ENCODE results near the gene UST.
"Not testable (repeated sequence)": the region's sequence is repeated elsewhere in the genome, so short reads cannot be mapped to it uniquely, and the experiment has no call there.

UST gene

DNA sequence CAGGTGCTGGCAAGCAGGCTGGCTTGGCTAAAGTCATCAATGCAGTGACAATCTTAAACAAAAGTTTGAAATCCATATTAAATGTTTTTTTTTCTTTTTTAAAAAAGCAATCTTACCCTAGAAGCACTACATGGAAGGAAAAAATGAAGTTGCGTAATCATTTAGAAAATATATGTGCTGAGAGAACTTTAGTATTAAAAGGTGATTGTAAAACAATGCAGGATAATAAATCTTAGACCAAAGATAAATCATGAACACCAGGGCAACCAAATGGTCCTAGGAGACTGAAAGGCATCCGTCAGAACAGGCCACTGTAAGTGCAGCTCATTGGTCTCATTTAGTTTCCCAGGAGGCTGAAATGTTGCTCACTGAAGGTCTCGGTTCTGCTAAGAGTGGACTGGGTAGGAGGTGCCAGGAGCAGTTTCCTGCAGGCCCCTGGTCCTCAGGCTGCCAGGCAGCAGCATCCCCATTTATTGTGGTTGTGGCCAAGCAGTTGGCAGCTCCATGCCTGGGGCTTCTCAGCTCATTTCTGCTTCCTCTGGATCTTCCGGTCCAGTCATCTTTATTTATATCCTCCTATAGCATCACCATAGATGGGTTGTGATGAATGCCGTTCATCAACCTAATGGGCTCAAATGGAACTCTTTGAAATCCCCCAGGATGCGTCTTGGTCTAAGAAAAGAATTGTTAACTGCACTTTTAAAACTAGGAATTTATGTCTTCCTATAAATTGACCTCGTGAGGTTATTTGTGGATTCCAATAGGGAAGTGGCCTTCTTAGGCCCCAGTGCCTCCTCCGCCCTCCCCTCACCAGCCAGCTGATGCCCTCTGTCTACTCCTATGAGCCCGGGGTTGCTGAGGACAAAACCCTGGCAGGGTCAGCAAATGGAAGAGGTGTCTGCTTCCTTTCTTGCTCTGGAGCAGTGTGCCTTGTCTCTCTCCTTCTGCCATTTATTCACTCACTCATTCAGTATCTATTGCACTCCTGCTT, 269.0 kb downstream of the UST start:
- DNase-seq = no peak

DNA sequence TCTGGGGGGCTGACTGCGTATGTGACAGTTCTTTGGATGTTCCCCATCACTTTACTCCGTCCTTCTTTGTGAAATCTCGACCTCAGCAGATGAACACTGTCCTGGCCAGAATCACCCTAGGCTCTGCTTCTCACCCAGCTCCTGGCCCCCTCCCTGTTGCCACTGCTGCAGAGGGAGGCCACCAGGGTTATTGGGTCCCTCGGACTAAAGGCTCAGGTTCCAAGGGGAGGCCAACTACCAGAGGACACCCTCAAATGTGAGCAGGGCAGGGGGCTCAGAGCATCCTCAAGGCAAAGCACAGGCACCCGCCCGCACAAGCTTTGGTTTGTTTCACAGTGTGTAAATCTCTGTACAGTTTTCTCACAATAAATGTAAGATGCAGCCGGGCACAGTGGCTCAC, 269.9 kb downstream of the UST start:
- no peak for DNase-seq

DNA sequence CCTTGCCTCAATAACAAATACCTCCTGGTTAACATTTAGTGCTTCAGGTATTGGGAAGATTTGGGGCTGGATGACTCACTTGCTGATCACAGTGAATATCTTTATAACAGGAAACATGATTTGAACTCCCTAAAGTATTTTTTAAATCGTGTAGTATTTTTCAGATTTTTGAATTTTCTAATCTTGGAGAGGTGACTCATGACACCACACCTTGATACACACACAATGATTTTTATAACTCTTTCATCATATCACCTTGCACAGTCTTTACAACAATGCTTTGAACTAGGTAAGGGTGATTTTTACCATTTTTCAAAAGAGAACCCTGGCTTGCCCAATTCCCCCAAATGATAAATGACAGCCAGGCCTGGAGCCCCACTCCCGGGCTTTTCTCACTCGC, 273.5 kb downstream of the UST start:
- DNase-seq = no peak

DNA sequence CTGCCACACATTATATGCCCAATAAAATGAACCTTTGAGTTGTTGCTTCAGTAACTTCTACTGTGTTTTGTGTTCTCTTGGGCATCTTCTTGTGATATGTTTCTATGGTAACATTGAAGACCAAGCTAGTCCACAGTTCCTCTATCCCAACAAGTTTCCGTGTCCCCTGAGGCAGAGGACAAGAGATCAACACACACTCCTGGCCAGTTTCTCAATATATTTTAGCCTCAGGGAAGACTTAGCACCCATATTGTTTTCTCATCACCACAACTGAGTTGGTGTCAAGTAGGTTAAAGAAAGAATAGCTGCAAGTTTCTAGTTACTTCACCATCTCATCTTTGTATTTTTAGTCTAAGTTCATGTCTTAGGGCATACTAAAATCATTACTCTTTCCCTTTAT, 277.5 kb downstream of the UST start:
- DNase-seq = no peak

DNA sequence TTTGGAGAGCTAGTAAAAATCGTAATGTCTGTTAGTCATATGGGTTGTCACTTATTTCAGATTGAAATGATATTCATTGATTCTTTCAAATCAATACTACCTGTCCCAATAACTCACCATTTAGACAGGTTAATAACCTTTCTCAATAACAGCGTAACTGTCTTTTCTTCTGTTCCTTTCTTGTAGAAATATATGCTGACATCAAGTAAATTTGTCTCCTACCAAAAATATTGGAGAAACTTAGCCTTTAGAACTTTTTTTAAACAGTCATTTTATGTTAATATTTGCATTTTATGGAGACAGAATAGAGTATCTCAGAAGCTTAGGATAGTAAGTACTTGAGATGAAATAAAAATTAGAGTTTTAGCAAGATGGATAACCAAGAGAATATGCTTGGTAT, 278.2 kb downstream of the UST start:
- no peak for DNase-seq

DNA sequence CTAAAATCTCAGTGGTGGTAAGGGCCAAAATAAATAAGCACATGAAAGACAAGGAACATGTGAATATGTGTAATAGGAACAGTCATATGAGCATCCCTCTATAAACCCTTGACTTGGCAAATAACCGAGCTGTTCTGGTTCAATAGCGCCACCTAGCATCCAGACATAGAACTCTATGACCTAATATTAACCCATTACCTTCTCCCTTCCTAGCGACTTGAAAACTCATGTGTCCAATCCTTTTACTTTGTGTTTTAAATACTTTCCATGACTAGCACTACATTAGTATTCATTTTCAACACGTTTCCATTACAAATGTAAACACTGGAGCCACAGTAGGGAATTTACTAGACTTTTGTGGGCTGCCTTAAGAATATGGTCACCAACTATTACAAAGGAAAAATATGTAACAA, 279.7 kb downstream of the UST start:
- DNase-seq = peak; percentile 77

DNA sequence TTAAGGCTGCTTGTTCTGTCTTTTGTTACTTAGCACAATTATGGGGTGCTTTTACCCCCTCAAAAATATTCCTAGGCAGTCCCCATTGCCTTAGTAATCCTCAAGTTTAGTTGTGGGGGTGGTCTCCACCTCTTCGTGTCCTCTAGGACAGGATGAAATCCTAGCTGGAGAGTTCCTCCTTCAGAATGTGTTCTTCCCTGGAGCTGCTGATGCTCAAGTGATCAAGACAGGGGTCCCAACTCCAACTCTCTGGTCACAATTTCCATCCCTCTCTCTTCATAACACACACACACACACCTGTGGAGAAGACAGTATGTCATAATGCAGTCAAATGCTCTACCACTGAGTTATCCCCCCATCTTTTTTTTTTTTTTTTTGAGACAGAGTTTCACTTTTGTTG, 280.7 kb downstream of the UST start:
- DNase-seq = no peak

DNA sequence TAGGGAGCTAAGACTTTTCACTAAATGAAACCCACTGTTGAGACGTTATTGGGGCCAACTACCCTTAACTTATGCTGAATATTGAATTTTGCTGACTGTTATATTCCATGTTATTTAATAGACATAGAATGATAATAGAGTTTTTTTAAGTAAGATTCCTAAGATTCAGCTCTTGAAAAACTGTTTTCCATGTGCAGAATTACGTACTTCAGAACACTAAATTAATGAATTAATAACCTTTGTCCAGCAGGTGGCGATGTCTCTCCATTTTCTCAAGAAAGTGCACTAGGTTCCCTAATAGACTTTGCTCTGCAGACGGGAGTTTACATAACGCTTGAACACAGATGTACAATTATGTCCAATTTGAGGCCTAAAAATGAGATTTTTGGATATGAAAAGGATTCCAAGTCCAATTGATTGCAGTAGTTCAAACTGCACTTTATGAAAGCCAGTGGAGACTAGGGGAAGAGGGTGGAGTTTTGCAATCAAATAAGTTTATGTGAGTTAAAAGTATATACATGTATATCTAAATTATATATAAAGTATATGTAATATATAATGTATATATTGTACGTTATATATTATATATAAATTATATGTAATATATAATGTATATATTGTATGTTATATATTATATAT, 282.1 kb downstream of the UST start:
- DNase-seq = peak; percentile 88

DNA sequence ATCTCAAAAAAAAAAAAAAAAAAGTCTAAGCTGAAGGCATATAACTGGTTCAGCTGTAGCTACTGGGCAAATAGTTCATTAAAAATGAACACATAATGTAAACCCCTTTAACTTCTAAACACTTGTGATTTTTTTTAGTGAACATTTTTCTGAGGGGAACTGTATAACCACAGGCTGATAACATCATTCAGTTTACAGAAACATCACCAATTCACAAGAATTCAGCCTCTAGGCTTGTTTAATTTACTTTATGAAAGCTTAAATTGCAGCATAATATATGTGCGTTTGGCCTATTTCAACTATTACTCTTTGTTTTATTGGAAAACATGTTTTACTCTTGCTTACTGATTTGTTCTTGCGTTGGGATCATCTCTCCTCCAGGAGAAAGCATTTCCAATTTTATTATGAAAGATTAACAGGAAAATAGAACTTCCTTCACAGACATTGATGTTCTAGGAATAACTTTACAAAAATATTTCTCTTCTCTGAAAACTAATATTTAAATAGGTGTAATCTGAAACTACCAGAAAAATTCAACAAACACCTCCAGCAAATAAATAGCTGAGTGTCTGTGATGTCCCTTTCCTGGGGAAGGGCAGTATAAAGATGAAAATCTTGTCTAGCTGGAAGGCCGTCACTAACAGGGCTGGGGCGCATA, 284.5 kb downstream of the UST start:
- no peak for DNase-seq

DNA sequence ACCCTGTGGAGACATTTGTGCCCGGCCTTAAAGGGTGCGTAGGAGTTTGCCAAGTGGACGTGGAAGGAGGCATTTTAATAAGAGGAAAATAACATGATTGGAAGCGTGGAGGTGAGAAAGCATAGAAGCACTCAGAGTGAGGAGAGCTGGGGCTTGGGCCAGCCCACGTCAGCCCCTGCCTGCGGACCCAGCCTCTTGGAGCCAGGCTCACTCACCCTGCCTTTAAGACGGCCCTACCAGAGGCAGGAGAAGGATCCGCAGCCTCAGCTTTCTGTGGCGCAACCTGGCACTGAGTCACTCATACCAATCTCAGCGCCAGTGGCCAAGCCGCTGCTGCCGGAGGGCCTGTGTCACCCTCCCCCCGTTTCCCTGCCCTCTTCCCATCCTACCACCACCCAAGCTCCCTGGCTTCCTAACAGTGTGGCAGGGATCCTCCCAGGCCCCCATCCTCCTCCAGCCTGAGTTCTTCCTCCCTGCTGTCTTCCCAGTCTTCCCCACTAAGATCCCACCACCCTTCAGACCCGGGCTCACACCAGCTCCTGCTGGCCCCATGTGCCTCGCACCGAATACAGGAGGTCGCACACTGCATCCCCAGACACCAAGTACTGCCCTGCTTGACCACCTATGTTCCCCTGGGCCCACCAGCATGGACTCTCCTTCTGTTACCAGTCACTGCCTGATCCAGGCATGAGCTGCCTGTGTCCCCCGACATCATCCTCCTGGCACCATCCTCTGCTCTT, 285.2 kb downstream of the UST start:
- no peak for DNase-seq

DNA sequence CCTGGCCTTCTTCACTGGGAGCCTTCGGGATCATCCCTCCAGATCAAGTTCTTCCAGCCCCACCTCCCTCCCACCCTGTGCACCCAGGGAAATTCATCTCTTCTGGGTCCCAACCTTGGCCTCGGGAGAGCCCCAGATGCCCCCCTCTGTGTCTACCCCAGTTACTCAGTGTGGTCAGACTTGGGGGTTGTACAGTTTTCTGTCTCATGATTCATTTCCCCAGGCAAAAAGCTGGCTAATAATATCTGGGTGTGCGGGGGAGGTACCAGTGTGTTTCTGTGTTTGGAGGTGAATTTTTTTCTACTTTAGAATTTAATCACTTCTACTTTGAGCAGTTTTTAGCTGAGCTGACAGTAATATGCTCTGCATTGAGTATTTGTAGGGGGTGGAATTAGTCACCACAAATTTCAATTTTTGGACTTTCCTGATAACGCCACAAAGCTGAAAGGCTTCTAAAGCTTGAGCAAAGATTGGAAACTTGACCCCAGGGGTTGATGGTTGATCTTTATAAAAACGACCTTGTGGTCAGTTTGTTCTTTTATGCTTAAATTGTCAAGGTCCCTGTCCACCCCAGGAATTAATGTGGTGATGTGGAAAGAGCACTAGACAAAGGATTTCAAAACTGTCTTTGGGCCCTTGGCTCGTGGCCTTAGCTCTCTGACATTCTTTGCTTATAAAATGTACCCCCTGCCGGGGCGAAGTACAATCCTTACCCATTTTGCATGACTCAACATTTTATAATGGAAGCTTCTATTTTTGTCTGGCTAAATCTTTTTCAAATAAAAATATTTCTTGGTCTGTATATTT, 286.0 kb downstream of the UST start:
- DNase-seq = no peak

DNA sequence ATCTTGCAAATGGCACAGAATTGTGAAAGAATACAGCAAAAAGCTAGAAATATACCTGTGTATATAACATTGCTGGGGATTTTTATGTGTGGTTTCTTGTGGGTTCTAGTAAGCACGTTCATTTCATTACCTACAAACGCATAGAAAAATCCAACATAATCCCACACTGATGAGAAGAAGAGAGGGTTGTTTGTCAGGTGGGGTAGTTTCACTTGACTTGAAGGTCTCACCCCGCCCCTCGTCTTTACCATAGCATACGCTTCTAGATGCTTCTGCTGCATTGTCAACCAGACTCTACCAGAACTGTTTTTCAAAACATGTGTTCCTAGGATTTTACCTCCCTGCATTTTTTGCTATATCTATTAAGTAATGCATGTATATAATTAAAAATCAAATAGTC, 286.6 kb downstream of the UST start:
- no peak for DNase-seq

DNA sequence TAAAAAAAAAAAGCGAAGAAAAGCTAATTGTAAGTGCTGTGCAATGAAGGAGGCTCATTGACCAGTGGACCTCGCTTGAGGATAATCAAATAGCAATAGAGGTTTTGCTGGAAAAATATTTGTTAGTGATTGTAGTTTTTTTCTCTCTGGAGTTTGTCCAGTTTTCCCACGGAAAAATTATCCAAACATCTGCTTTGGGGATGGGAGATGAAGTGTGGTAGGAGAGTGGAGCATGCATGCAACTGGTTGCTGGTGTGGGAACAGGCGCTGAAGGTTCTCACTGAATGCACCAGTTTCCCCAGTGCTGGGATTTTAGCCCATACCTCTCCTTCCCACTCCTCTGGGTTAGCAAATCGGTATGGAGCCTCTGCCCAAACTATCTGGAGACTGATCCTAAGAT, 288.9 kb downstream of the UST start:
- DNase-seq = no peak

DNA sequence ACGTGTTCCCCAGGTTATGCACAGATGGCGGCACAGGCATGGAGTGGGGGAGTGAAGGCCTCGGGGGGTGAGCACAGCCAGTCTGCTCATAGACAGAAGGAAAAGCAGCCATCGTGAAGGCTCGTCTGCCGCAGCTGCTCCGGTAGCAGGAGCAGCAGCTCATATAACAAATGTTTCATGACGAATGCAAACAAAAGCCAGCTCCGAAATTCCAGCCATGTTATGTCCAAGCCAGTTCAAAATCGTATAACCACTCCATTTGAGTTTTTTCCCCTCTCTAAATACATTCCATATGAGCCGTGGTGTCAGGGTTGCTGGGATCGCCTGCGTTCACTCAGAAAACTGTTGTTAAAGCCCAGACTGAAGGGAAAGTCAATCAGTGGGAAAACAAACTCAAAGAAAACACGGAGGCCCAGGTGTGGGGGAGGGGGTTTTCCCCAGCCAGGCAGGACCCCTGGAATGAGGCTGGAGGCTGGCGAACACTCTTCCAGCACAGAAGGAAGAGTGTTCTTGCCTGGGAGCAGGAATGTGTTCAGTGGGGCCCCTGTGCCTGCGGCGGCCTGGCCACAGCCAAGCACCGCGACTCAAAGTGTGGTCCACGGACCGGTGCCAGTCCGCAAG, 290.3 kb downstream of the UST start:
- DNase-seq = no peak

DNA sequence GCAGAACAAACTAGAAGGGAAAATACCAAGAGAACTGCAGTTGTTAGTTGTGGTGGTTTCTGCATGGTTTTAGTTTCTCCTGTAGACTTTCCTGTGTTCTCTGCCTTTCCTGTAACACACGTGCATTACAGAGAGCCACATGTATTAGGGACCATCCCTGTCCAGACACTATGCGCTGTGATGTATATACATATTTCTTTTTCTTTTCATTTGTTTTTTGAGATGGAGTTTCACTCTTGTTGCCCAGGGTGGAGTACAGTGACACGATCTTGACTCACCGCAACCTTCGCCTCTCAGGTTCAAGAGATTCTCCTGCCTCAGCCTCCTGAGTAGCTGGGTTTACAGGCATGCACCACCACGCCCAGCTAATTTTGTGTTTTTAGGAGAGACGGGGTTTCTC, 292.2 kb downstream of the UST start:
- not testable (repeated sequence) for DNase-seq

DNA sequence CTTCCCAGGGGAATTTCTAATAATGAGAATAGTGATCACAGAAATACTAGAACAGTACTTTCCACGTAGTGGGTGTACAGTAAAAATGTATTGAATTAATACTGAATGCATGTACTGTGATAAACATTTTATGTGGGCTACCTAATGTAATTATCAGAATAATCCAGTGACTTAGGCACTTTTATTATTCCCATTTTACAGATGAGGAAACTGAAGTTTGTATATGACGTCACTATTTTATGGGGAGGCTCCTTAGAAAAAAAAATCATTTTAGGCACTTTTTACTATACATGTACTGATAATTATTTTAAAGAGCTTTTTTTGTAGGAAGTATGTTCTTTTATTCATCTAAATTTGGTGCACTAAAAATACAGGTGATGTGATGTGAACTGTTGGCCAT, 295.1 kb downstream of the UST start:
- no peak for DNase-seq

DNA sequence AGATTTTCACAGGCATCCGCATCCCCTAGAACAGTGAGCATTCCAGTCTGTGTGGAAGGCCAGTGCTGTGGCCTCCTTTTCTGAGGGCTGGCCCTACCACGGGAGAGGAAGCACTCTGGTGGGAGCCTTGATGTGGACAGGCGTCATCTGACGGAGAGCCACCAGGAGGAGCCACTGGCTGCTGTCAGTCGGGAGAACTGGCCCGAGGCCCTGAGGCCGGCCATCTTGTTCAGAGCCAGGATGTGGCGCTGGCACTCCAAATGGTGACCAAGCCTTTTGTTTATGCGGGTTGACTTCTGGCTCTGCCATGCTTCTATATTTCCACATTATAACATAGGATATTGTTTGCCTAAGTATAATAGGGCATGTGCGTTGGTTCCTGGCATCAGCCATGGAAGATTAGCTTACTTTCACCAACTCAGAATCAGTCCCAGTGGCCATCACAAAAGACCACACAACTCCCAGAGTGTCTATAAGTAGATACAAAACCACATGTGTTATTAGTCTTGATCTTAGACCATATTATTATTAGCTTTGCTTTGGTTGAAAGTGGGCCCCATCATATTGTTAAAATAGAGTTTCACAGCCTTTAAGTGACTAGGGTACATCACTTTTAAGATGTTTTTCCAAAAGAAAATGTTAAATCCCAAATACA, 296.8 kb downstream of the UST start:
- peak; percentile 58 for DNase-seq

DNA sequence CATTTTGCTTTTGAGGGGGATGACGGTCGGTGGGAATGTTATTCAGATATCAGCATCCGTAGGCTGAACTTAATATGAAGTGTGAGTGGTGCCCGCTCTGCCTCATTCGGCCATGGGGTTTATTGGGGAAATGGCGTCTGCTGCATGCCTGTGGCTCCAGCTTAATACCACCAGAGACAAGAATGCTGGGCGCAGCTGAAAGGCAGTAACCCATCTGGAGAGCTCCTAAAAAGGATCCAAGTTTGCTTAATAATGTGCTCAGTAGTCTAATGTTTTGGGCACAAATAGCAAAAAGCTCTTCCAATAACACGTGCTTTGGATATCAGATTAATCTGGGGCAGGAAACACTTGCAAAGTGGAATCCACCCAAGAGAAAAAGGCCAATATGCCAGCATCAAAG, 297.7 kb downstream of the UST start:
- DNase-seq = no peak

DNA sequence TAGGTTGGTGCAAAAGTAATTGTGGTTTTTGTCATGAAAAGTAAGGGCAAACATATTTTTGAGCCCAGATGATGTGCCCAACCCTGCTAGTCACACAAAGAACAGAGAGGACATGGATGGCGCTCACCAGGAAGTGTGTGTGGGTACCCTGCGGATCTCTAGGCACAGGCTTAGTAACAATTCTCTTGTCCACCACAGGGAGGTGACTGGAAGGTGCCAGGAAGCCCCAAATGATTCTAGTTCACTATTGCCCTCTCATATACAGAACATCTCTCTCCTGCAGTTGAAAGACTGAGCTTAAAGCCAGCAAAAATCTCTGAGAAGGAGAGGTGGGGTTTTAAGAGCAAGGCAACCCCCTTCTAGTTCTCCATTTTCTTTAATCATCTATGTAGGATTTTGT, 298.6 kb downstream of the UST start:
- DNase-seq = peak; percentile 8

DNA sequence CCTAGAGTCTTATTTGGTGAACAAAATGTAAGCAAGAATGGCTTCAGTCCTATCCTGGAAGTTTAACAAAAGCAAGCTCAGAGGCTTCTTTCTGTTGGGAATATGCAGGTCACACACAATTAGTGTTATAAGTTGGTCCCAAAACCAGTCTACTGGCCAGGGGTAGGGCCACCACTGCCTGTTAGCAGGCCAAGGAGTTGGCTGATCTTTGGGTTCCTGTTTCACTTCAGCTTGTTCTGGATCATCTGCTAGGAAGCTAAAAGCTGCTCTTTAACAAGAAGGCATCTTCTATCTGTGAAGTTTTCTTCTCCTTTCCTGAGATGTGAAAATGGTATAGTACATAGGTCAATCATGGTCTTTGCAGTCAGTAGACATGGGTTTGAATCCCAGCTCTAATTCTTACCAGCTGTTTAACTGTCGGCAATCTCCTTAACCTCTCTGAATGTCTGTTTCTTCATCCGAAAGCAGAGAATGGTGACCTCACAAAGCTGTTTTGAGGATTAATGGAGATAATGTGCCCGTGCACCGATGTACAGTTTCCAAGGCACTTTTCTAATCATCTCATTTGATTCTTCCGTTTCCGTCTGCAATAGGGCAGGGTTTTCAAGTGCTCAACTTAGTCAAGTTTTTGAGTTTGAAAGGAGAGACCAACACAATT, 299.5 kb downstream of the UST start:
- DNase-seq = no peak

DNA sequence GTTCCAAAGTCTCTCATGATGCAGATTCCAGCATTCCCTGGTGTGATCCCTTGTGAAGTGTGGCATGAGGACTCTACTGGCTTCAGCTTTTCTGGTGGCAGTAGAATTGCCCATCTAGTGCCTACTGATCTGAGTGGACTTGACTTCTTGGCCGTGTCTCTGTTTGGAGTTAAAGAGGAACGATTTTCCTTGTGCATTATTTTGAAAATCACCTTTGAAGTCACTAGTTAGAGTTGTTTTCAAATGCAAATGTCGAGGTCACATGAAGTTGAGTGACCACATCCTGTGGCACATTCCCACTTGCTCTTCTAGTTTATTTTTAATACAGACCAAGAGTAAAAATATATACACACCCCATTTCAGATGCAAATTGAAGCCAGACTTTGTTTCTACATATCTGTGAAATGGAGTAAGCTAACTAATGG, 300.0 kb downstream of the UST start:
- DNase-seq = no peak
